Epithelial cell of prostate (primary cell): Measurements from ENCODE around the gene ZNF564.
A peak's percentile ranks its signal among the peaks of the same experiment; 100 is the strongest.
"Not testable (repeated sequence)": the region's sequence is repeated elsewhere in the genome, so short reads cannot be mapped to it uniquely, and the experiment has no call there.

Experiments used
- DNase-seq: peaks from one replicate; pipeline ENCODE4 v3.0.0-alpha.2; 2011; ENCODE audit warnings: low read depth, low spot score
- H3K27ac ChIP-seq: fragments of 450-650 bp; 2 replicates; pipeline ENCODE4 v1.5.1; 2017; ENCODE audit warnings: mild to moderate bottlenecking

The ZNF564 gene

GRCh38 chr19:12513531-12514061 is 37.7 kb downstream of the ZNF564 start:
- DNase-seq, result no peak
- H3K27ac ChIP-seq, result no peak overlapping the region

- no peak overlapping the region for H3K27ac ChIP-seq
These were observed 54.2 kb downstream of the ZNF564 start for GRCh38 chr19:12497032-12497431.

GRCh38 chr19:12496480-12496879 is 54.8 kb downstream of the ZNF564 start:
- H3K27ac ChIP-seq, result no peak overlapping the region
- DNase-seq, result no peak

More at GRCh38 chr19:12497032-12497431, 54.2 kb downstream of the ZNF564 start:
- DNase-seq, result no peak

- DNase-seq, result peak; percentile 48
- H3K27ac ChIP-seq, result no peak overlapping the region
These were observed 56.1 kb downstream of the ZNF564 start for GRCh38 chr19:12495002-12495802.

GRCh38 chr19:12494260-12494860 is 56.9 kb downstream of the ZNF564 start:
- no peak overlapping the region for H3K27ac ChIP-seq
- no peak for DNase-seq

GRCh38 chr19:12486265-12486783 is 65.0 kb downstream of the ZNF564 start:
- not testable (repeated sequence) for H3K27ac ChIP-seq, DNase-seq

GRCh38 chr19:12485571-12485970 is 65.7 kb downstream of the ZNF564 start:
- H3K27ac ChIP-seq, result no peak overlapping the region
- DNase-seq, result no peak

GRCh38 chr19:12485052-12485416 is 66.2 kb downstream of the ZNF564 start:
- no peak overlapping the region for H3K27ac ChIP-seq
- DNase-seq, result no peak

GRCh38 chr19:12484371-12485051 is 66.8 kb downstream of the ZNF564 start, which contains the start of gene ZNF709:
ZNF709 (minus strand) TSS chr19:12484816; CDS start chr19:12484657, 159 bp downstream.
- H3K27ac ChIP-seq, result no peak within 1 kb of the TSS
- DNase-seq, result no peak

GRCh38 chr19:12484011-12484370 is 67.3 kb downstream of the ZNF564 start:
- no peak overlapping the region for H3K27ac ChIP-seq
- no peak for DNase-seq

GRCh38 chr19:12482509-12482886 is 68.8 kb downstream of the ZNF564 start:
- no peak for DNase-seq
- H3K27ac ChIP-seq, result no peak overlapping the region

- DNase-seq, result no peak
- H3K27ac ChIP-seq, result no peak overlapping the region
These were observed 69.3 kb downstream of the ZNF564 start for GRCh38 chr19:12481781-12482508.

- no peak overlapping the region for H3K27ac ChIP-seq
- DNase-seq, result no peak
These were observed 72.9 kb downstream of the ZNF564 start for GRCh38 chr19:12478234-12478941.
